WTC11 (cell line): ENCODE results near the gene TMEM239. TPM values are rescaled to one million over a fixed set of nuclear protein-coding genes. Genes with fewer than 3 reads are reported as not detected.

Experiments
- ATAC-seq: fragments of 200-7000 bp; cut with Tn5 transposase; 2 replicates; pipeline ENCODE4 v1.10.0; 2021; ENCODE audit warnings: mild to moderate bottlenecking, moderate library complexity
- CTCF ChIA-PET: fragments of 300-600 bp; sonication (Branson Sonifier 250); formaldehyde crosslinking; loops from one replicate; lab custom pipeline; 2021; ENCODE audit warnings: antibody characterized with exemption; lab: Charles Lee
- POLR2A ChIA-PET: fragments of 350-600 bp; sonication (Branson Sonifier 250); formaldehyde crosslinking; loops from one replicate; lab custom pipeline; 2021; ENCODE audit warnings: antibody characterized with exemption; lab: Charles Lee
- DNase-seq: peaks from one replicate; pipeline ENCODE4 v3.0.0; 2021; ENCODE audit warnings: low spot score
- H3K27ac Mint-ChIP-seq: 2 replicates; pipeline ENCODE4 v1.8.0; 2021; ENCODE audit warnings: mixed read lengths
- H3K27me3 Mint-ChIP-seq: 2 replicates; pipeline ENCODE4 v1.8.0; 2021; ENCODE audit warnings: low read depth, mild to moderate bottlenecking, moderate library complexity, mixed read lengths
- H3K36me3 Mint-ChIP-seq: 2 replicates; pipeline ENCODE4 v1.8.0; 2021; ENCODE audit warnings: mixed read lengths
- H3K4me1 Mint-ChIP-seq: 2 replicates; pipeline ENCODE4 v1.8.0; 2022; ENCODE audit warnings: mixed read lengths
- H3K4me3 Mint-ChIP-seq: 2 replicates; pipeline ENCODE4 v1.8.0; 2021; ENCODE audit warnings: mild to moderate bottlenecking, moderate library complexity, mixed read lengths
- H3K9me3 Mint-ChIP-seq: 2 replicates; pipeline ENCODE4 v1.8.0; 2021; ENCODE audit warnings: mixed read lengths
- E2F4 ChIP-seq: sonication (generic); formaldehyde crosslinking; IDR thresholded peaks from 2 replicates; pipeline ENCODE4 v1.8.1; 2022; ENCODE audit warnings: low read depth, mild to moderate bottlenecking, moderate library complexity, missing genetic modification reagents, borderline replicate concordance
- TP53 ChIP-seq: sonication (generic); formaldehyde crosslinking; IDR thresholded peaks from 2 replicates; pipeline ENCODE4 v1.8.1; 2023; ENCODE audit warnings: mild to moderate bottlenecking, missing genetic modification reagents
- ZMAT4 ChIP-seq: fragments of 250-450 bp; sonication (Bioruptor Pico); IDR thresholded peaks from 2 replicates; pipeline ENCODE4 v1.9.0; 2021; ENCODE audit warnings: mild to moderate bottlenecking
- ZNF317 ChIP-seq: sonication (generic); formaldehyde crosslinking; IDR thresholded peaks from 2 replicates; pipeline ENCODE4 v1.8.1; 2023; ENCODE audit warnings: low read depth, mild to moderate bottlenecking, moderate library complexity, missing genetic modification reagents, borderline replicate concordance
- ZNF416 ChIP-seq: fragments of 250-450 bp; sonication (Bioruptor Pico); IDR thresholded peaks from 2 replicates; pipeline ENCODE4 v1.9.0; 2021; ENCODE audit warnings: mild to moderate bottlenecking, inconsistent platforms
- total RNA-seq: library from RNA; stranded (reverse); gene quantifications from 3 replicates; pipeline ENCODE4 v1.2.3, GENCODE V29; 2021

TMEM239 gene
- total RNA-seq, 1 experiment from 2014 or later: not detected

- Mint-ChIP-seq H3K4me1 (peaks cover 9% of the 10 kb centered on the region), H3K27me3 (peaks cover 17% of the 10 kb centered on the region), H3K4me3 (no peak overlapping the region), H3K36me3 (no peaks in the 10 kb centered on the region), H3K27ac (no peak overlapping the region), H3K9me3 (no peaks in the 10 kb centered on the region)
- ATAC-seq (no peak), DNase-seq (no peak)
- ChIA-PET CTCF (interaction anchor here (0.9 to 1.3 kb wide), 2 partner anchors 15 kb away, joined by 3 read pairs; no protein-coding TSS in a partner anchor), POLR2A (no interaction called here)
- TF ChIP-seq ZNF317: no peak
- TF ChIP-seq TP53 (CRISPR knock-in tag): no peak
- no peak for TF ChIP-seq E2F4 (CRISPR knock-in tag)
- no peak for TF ChIP-seq ZNF416
- no peak for TF ChIP-seq ZMAT4 (CRISPR knock-in tag)
Observed at GRCh38 chr20:2867081-2867864, 51.1 kb downstream of the TMEM239 start.

Other genes starting within 250 kb of the TMEM239 start
- 484 to 634 TPM (median 500 TPM) in 3 replicates for gene NOP56, start 163.7 kb upstream of the TMEM239 start, total RNA-seq
- 101 to 136 TPM (median 107 TPM) in 3 replicates for gene IDH3B, start 152.1 kb upstream of the TMEM239 start, total RNA-seq
- gene EBF4, start 123.6 kb upstream of the TMEM239 start, total RNA-seq: 2.7 to 5.0 TPM (median 3.2 TPM) in 3 replicates
- 51.2 to 57.1 TPM (median 54.6 TPM) in 3 replicates for gene CPXM1, start 15.7 kb upstream of the TMEM239 start, total RNA-seq
- not detected in 3 replicates for gene C20orf141, start 1.4 kb upstream of the TMEM239 start, total RNA-seq
- 19.7 to 37.0 TPM (median 33.5 TPM) in 3 replicates for gene PCED1A, start 24.3 kb downstream of the TMEM239 start, total RNA-seq
- 26.2 to 29.1 TPM (median 27.8 TPM) in 3 replicates for gene VPS16, start 24.4 kb downstream of the TMEM239 start, total RNA-seq
- gene PTPRA, start 57.1 kb downstream of the TMEM239 start, total RNA-seq: 43.8 to 48.8 TPM (median 47.2 TPM) in 3 replicates
- gene GNRH2, start 227.3 kb downstream of the TMEM239 start, total RNA-seq: 0.44 to 1.1 TPM (median 0.50 TPM) in 3 replicates
- gene MRPS26, start 229.7 kb downstream of the TMEM239 start, total RNA-seq: 105 to 111 TPM (median 110 TPM) in 3 replicates